H1 (cell line): Measurements from ENCODE around the gene MARCOL. TPM values are rescaled to one million over a fixed set of nuclear protein-coding genes. Genes with fewer than 3 reads are reported as not detected.

Source experiments
- KDM1A ChIP-seq: fragments of 200-600, 300-600 bp; sonication (generic); IDR thresholded peaks from 2 replicates; pipeline ENCODE4 v1.7.1; 2016; ENCODE audit warnings: mild to moderate bottlenecking, low read length, borderline replicate concordance
- YY1 ChIP-seq: IDR thresholded peaks from 2 replicates; pipeline ENCODE4 v1.6.1; 2011; ENCODE audit warnings: low read depth, mild to moderate bottlenecking, low read length
- polyA plus RNA-seq, 7 experiments: library from polyadenylated mRNA; depleted of rRNA in 3 of 7; stranded (reverse) in 5 of 7; unstranded in 2 of 7; fragments of >200 nt in 5 of 7; fragments of 200-250 nt in 2 of 7; gene quantifications; 1 replicate in 5 of 7; 2 replicates in 1 of 7; 4 replicates in 1 of 7; pipeline versions ENCODE4 v1.2.1 to v1.2.3, GENCODE V29; 2011 to 2013; ENCODE audit warnings: missing spikeins in 2 of 7, mixed read lengths in 2 of 7
- total RNA-seq: library from RNA; stranded (reverse); fragmentation: NEBNext Ultra II Directional; extraction: Animal tissue kit (Norgen Biotek cat#: 25700); gene quantifications from 2 replicates; pipeline ENCODE4 v1.2.1, GENCODE V29; 2021

MARCOL gene
- total and polyA plus RNA-seq, 2 of the 8 experiments (the other 6 are each of a cell fraction or from before 2014, with no cell fraction given), result not detected

DNA sequence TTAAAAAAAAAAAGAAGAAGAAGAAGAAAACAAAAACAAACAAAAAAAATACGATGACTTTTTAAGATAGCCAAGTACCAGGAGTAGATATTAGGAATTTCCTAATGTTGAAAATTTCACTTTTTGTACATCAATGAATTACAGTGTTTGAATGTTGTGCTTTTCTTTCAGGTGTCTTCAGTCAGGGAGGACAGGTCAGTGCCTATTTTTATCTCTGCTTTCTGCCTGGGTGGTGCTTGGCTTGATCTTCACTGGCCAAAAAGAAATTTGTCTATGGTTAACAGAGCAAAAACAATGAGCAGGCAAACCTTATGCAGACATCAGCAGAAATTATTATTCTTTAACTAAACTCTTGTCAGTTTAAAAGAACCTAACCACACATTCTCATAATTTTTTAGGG, 32.5 kb upstream of the MARCOL start (continued):
- TF ChIP-seq KDM1A, result no peak
- no peak for TF ChIP-seq YY1
